Thyroid gland (tissue), 4 donors: ENCODE data around the gene RUVBL1.

ENCODE experiments used
- POLR2A ChIP-seq, 2 donors: fragments of 450-650 bp; IDR thresholded peaks; one replicate each; pipeline ENCODE4 v1.6.1; 2017; ENCODE audit warnings: antibody characterized with exemption in 2 of 2, mild to moderate bottlenecking in 2 of 2, moderate library complexity in 1 of 2
- TF ChIP-seq, protein P1 (sequence below), 6 experiments: fragments of 200-600 bp in 3 of 6; fragments of 450-650 bp in 3 of 6; sonication (generic) in 3 of 6; IDR thresholded peaks; one replicate each; pipeline ENCODE4 v1.5.1; 2016 to 2019; ENCODE audit warnings: antibody characterized with exemption in 6 of 6, mild to moderate bottlenecking in 2 of 6, inconsistent platforms in 1 of 6, moderate library complexity in 1 of 6

- no peak for TF ChIP-seq POLR2A (IDR thresholded peaks at IDR 0.05)
- TF ChIP-seq, protein P1, sequence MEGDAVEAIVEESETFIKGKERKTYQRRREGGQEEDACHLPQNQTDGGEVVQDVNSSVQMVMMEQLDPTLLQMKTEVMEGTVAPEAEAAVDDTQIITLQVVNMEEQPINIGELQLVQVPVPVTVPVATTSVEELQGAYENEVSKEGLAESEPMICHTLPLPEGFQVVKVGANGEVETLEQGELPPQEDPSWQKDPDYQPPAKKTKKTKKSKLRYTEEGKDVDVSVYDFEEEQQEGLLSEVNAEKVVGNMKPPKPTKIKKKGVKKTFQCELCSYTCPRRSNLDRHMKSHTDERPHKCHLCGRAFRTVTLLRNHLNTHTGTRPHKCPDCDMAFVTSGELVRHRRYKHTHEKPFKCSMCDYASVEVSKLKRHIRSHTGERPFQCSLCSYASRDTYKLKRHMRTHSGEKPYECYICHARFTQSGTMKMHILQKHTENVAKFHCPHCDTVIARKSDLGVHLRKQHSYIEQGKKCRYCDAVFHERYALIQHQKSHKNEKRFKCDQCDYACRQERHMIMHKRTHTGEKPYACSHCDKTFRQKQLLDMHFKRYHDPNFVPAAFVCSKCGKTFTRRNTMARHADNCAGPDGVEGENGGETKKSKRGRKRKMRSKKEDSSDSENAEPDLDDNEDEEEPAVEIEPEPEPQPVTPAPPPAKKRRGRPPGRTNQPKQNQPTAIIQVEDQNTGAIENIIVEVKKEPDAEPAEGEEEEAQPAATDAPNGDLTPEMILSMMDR (IDR thresholded peaks at IDR 0.05), result no peak
Observed at GRCh38 chr3:128064962-128065361, 58.6 kb downstream of the RUVBL1 start.
